Measurements from ENCODE around the gene PCDHA11. TPM values are rescaled to one million over a fixed set of nuclear protein-coding genes. Genes with fewer than 3 reads are reported as not detected.
A peak's percentile ranks its signal among the peaks of the same experiment; 100 is the strongest.
"Not testable (repeated sequence)": the region's sequence is repeated elsewhere in the genome, so short reads cannot be mapped to it uniquely, and the experiment has no call there.

PCDHA11 gene
- total RNA-seq, 1 donor from 2014 or later = 5.8 TPM

DNA sequence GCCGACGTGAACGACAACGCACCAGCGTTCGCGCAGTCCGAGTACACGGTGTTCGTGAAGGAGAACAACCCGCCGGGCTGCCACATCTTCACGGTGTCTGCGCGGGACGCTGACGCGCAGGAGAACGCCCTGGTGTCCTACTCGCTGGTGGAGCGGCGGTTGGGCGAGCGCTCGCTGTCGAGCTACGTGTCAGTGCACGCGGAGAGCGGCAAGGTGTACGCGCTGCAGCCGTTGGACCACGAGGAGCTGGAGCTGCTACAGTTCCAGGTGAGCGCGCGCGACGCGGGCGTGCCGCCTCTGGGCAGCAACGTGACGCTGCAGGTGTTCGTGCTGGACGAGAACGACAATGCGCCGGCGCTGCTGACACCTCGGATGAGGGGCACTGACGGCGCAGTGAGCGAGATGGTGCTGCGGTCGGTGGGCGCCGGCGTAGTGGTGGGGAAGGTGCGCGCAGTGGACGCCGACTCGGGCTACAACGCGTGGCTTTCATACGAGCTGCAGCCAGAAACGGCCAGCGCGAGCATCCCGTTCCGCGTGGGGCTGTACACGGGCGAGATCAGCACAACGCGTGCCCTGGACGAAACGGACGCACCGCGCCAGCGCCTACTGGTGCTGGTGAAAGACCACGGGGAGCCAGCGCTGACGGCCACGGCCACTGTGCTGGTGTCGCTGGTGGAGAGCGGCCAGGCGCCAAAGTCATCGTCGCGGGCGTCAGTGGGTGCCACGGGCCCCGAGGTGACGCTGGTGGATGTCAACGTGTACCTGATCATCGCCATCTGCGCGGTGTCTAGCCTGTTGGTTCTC, 18.7 kb upstream of the PCDHA11 start:
- H4K20me1 ChIP-seq (ENCODE audit: insufficient read depth, low read length); H3K4me3 Mint-ChIP-seq (ENCODE audit: unreplicated experiment); FAIRE-seq: not testable (repeated sequence)

DNA sequence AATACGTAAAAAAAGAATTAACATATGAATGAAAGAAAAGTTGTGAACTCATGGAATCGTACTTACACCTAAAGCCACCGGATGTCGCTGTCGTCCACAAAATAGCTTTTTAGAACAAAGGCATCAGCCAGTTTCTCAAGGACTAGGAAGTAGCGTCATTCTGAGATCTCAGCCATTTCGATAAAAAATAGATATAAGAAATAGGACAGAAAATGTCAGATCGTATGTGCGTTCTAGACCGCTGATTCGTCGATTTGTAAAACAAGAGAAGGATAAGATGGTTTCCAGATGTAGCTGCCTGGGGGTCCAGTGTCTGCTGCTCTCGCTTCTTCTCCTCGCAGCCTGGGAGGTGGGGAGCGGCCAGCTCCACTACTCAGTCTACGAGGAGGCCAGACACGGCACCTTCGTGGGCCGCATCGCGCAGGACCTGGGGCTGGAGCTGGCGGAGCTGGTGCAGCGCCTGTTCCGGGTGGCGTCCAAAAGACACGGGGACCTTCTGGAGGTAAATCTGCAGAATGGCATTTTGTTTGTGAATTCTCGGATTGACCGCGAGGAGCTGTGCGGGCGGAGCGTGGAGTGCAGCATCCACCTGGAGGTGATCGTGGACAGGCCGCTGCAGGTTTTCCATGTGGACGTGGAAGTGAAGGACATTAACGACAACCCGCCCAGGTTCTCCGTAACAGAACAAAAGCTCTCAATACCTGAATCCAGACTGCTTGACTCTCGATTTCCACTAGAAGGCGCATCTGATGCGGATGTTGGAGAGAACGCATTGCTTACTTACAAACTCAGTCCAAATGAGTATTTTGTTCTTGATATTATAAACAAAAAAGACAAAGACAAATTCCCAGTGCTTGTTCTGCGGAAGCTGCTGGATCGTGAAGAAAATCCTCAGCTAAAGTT, 12.7 kb upstream of the PCDHA11 start, which contains the start of gene PCDHA10:
TSS of gene PCDHA10 (plus strand) at position 126 of the 903 bp plus-strand sequence. CDS start at position 278, 152 bp downstream.
- FAIRE-seq = no peak
- Mint-ChIP-seq H3K4me3 (ENCODE audit: unreplicated experiment) (peak within 1 kb of the TSS; percentile 88), H3K9me3 (ENCODE audit: unreplicated experiment) (peaks cover 6% of the 10 kb centered on the region), H3K27me3 (ENCODE audit: low read depth, unreplicated experiment) (no peaks in the 10 kb centered on the region), H3K27ac (ENCODE audit: unreplicated experiment) (peak within 1 kb of the TSS; percentile 79), H3K4me1 (ENCODE audit: low read depth, unreplicated experiment) (peaks cover 3% of the 10 kb centered on the region), H3K36me3 (ENCODE audit: low read depth, unreplicated experiment) (peaks cover 17% of the 10 kb centered on the region)
- H4K20me1 ChIP-seq (ENCODE audit: insufficient read depth, low read length) = no peaks in the 10 kb centered on the region
- H2AFZ ChIP-seq (ENCODE audit: low read depth, low read length) = no peak within 1 kb of the TSS
- no peak within 1 kb of the TSS for H3K4me2 ChIP-seq (ENCODE audit: low read length)
- DNase-seq (ENCODE audit: low read depth) = no peak
- peaks cover 19% of the 10 kb centered on the region for H3K9me3 ChIP-seq (ENCODE audit: insufficient read depth, low read depth, low read length)
- H3K27me3 ChIP-seq (ENCODE audit: insufficient read depth, low read length) = no peaks in the 10 kb centered on the region
- no peak within 1 kb of the TSS for H3K27ac ChIP-seq (ENCODE audit: low read depth, low read length)
- H3K36me3 ChIP-seq (ENCODE audit: insufficient read depth, low read length) = no peaks in the 10 kb centered on the region
- H3K4me1 ChIP-seq (ENCODE audit: insufficient read depth, low read length) = no peaks in the 10 kb centered on the region
- no peak within 1 kb of the TSS for H3K9ac ChIP-seq (ENCODE audit: low read length)
- H3K79me2 ChIP-seq (ENCODE audit: insufficient read depth, low read length) = no peaks in the 10 kb centered on the region
- TF ChIP-seq EZH2 (IDR thresholded peaks at IDR 0.05; ENCODE audit: insufficient read depth, low read length) = no peak
- TF ChIP-seq, protein P1, sequence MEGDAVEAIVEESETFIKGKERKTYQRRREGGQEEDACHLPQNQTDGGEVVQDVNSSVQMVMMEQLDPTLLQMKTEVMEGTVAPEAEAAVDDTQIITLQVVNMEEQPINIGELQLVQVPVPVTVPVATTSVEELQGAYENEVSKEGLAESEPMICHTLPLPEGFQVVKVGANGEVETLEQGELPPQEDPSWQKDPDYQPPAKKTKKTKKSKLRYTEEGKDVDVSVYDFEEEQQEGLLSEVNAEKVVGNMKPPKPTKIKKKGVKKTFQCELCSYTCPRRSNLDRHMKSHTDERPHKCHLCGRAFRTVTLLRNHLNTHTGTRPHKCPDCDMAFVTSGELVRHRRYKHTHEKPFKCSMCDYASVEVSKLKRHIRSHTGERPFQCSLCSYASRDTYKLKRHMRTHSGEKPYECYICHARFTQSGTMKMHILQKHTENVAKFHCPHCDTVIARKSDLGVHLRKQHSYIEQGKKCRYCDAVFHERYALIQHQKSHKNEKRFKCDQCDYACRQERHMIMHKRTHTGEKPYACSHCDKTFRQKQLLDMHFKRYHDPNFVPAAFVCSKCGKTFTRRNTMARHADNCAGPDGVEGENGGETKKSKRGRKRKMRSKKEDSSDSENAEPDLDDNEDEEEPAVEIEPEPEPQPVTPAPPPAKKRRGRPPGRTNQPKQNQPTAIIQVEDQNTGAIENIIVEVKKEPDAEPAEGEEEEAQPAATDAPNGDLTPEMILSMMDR (IDR thresholded peaks at IDR 0.05; ENCODE audit: insufficient read depth, low read depth, low read length) = no peak
- H3K4me3 ChIP-seq (ENCODE audit: insufficient read depth, low read depth, low read length) = no peak within 1 kb of the TSS

More for the DNA sequence above, 18.7 kb upstream of the PCDHA11 start:
- H3K4me3 ChIP-seq (ENCODE audit: insufficient read depth, low read depth, low read length); H3K9me3 ChIP-seq (ENCODE audit: insufficient read depth, low read depth, low read length); DNase-seq (ENCODE audit: low read depth); H3K9ac ChIP-seq (ENCODE audit: low read length); H3K27ac ChIP-seq (ENCODE audit: low read depth, low read length); H2AFZ ChIP-seq (ENCODE audit: low read depth, low read length); H3K27me3 Mint-ChIP-seq (ENCODE audit: low read depth, unreplicated experiment); H3K36me3 ChIP-seq (ENCODE audit: insufficient read depth, low read length); H3K27me3 ChIP-seq (ENCODE audit: insufficient read depth, low read length); H3K36me3 Mint-ChIP-seq (ENCODE audit: low read depth, unreplicated experiment); H3K4me1 ChIP-seq (ENCODE audit: insufficient read depth, low read length); H3K79me2 ChIP-seq (ENCODE audit: insufficient read depth, low read length); H3K9me3 Mint-ChIP-seq (ENCODE audit: unreplicated experiment); H3K4me2 ChIP-seq (ENCODE audit: low read length); H3K27ac Mint-ChIP-seq (ENCODE audit: unreplicated experiment); H3K4me1 Mint-ChIP-seq (ENCODE audit: low read depth, unreplicated experiment): not testable (repeated sequence)

DNA sequence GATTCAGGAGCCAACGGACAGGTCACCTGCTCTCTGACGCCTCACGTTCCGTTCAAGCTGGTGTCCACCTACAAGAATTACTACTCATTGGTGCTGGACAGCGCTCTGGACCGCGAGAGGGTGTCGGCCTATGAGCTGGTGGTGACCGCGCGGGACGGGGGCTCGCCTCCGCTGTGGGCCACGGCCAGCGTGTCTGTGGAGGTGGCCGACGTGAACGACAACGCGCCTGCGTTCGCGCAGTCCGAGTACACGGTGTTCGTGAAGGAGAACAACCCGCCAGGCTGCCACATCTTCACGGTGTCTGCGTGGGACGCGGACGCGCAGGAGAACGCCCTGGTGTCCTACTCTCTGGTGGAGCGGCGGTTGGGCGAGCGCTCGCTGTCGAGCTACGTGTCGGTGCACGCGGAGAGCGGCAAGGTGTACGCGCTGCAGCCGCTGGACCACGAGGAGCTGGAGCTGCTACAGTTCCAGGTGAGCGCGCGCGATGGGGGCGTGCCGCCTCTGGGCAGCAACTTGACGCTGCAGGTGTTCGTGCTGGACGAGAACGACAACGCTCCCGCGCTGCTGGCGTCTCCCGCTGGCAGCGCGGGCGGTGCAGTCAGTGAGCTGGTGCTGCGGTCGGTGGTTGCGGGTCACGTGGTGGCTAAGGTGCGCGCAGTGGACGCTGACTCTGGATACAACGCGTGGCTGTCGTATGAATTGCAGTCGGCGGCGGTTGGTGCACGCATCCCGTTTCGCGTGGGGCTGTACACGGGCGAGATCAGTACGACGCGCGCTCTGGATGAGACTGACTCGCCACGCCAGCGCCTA, 11.4 kb upstream of the PCDHA11 start:
- H3K9ac ChIP-seq (ENCODE audit: low read length) = no peak overlapping the region
- H3K4me3 Mint-ChIP-seq (ENCODE audit: unreplicated experiment) = peak overlapping the region; percentile 88
- no peak for TF ChIP-seq EZH2 (IDR thresholded peaks at IDR 0.05; ENCODE audit: insufficient read depth, low read length)
- TF ChIP-seq, protein P1 (IDR thresholded peaks at IDR 0.05; ENCODE audit: insufficient read depth, low read depth, low read length) = no peak
- H3K4me3 ChIP-seq (ENCODE audit: insufficient read depth, low read depth, low read length) = no peak overlapping the region
- H3K9me3 Mint-ChIP-seq (ENCODE audit: unreplicated experiment) = peaks cover 17% of the 10 kb centered on the region
- FAIRE-seq (no peak), DNase-seq (ENCODE audit: low read depth) (no peak)
- no peaks in the 10 kb centered on the region for H4K20me1 ChIP-seq (ENCODE audit: insufficient read depth, low read length)
- H3K27me3 ChIP-seq (ENCODE audit: insufficient read depth, low read length) = no peaks in the 10 kb centered on the region
- H3K27me3 Mint-ChIP-seq (ENCODE audit: low read depth, unreplicated experiment) = no peaks in the 10 kb centered on the region
- no peaks in the 10 kb centered on the region for H3K36me3 ChIP-seq (ENCODE audit: insufficient read depth, low read length)
- H3K36me3 Mint-ChIP-seq (ENCODE audit: low read depth, unreplicated experiment) = peaks cover 31% of the 10 kb centered on the region
- no peak overlapping the region for H3K27ac Mint-ChIP-seq (ENCODE audit: unreplicated experiment)
- peaks cover 29% of the 10 kb centered on the region for H3K9me3 ChIP-seq (ENCODE audit: insufficient read depth, low read depth, low read length)
- peaks cover 3% of the 10 kb centered on the region for H3K4me1 Mint-ChIP-seq (ENCODE audit: low read depth, unreplicated experiment)
- H3K27ac ChIP-seq (ENCODE audit: low read depth, low read length) = no peak overlapping the region
- no peak overlapping the region for H3K4me2 ChIP-seq (ENCODE audit: low read length)
- no peaks in the 10 kb centered on the region for H3K79me2 ChIP-seq (ENCODE audit: insufficient read depth, low read length)
- no peaks in the 10 kb centered on the region for H3K4me1 ChIP-seq (ENCODE audit: insufficient read depth, low read length)
- H2AFZ ChIP-seq (ENCODE audit: low read depth, low read length) = no peak overlapping the region
